GM06990 (cell line): ENCODE results near the gene CD6.

Source experiments
- DNase-seq: peaks from one replicate; pipeline ENCODE4 v3.0.0-alpha.2; 2011; ENCODE audit not compliant: insufficient read length; ENCODE audit errors: extremely low read depth
- H3K27me3 ChIP-seq: replicated peaks from 2 replicates; pipeline ENCODE4 v1.6.0; 2011; ENCODE audit warnings: low read length; ENCODE audit not compliant: control insufficient read depth, insufficient read depth
- H3K36me3 ChIP-seq: 2 replicates; pipeline ENCODE4 v1.5.1; 2011; ENCODE audit warnings: low read length; ENCODE audit not compliant: control insufficient read depth, insufficient read depth
- H3K4me3 ChIP-seq: replicated peaks from 2 replicates; pipeline ENCODE4 v1.5.1; 2011; ENCODE audit warnings: low read depth, mild to moderate bottlenecking, control low read depth, low read length
- CTCF ChIP-seq: IDR thresholded peaks from 2 replicates; pipeline ENCODE4 v1.5.1; 2011; ENCODE audit warnings: low read length, control low read depth, mild to moderate bottlenecking, inconsistent platforms; ENCODE audit not compliant: insufficient read depth, poor library complexity, severe bottlenecking

CD6 gene

GRCh38 chr11:60924110-60924905 lies 47.2 kb upstream of the CD6 start, which contains the start of gene TMEM132A:
Gene TMEM132A, plus strand, starts transcription at chr11:60924460. Its CDS starts 174 bp downstream, at chr11:60924634.
- peak; percentile 38 for DNase-seq
- TF ChIP-seq CTCF = no peak
- Histone ChIP-seq H3K4me3 (peak within 1 kb of the TSS; percentile 63), H3K36me3 (peaks cover 20% of the 10 kb centered on the region), H3K27me3 (no peaks in the 10 kb centered on the region)

- H3K4me3 ChIP-seq = peak overlapping the region; percentile 63
- peaks cover 14% of the 10 kb centered on the region for H3K36me3 ChIP-seq
- no peak for DNase-seq
- H3K27me3 ChIP-seq = no peaks in the 10 kb centered on the region
- no peak for TF ChIP-seq CTCF
Measured at GRCh38 chr11:60924906-60925853, 46.3 kb upstream of the CD6 start.

- TF ChIP-seq CTCF = no peak
- Histone ChIP-seq H3K27me3 (no peaks in the 10 kb centered on the region), H3K36me3 (peaks cover 7% of the 10 kb centered on the region), H3K4me3 (no peak overlapping the region)
- no peak for DNase-seq
Measured at GRCh38 chr11:60925868-60926267, 45.6 kb upstream of the CD6 start.

- peaks cover 3% of the 10 kb centered on the region for H3K36me3 ChIP-seq
- TF ChIP-seq CTCF = no peak
- H3K27me3 ChIP-seq = no peaks in the 10 kb centered on the region
- no peak overlapping the region for H3K4me3 ChIP-seq
- no peak for DNase-seq
Measured at GRCh38 chr11:60926500-60926899, 45.0 kb upstream of the CD6 start.

- TF ChIP-seq CTCF = no peak
- Histone ChIP-seq H3K27me3 (no peaks in the 10 kb centered on the region), H3K36me3 (peaks cover 1% of the 10 kb centered on the region), H3K4me3 (no peak overlapping the region)
- no peak for DNase-seq
Measured at GRCh38 chr11:60927061-60927592, 44.4 kb upstream of the CD6 start.
